ENCODE measurements around the gene TIPARP.
"Not testable (repeated sequence)": the region's sequence is repeated elsewhere in the genome, so short reads cannot be mapped to it uniquely, and the experiment has no call there.

DNA sequence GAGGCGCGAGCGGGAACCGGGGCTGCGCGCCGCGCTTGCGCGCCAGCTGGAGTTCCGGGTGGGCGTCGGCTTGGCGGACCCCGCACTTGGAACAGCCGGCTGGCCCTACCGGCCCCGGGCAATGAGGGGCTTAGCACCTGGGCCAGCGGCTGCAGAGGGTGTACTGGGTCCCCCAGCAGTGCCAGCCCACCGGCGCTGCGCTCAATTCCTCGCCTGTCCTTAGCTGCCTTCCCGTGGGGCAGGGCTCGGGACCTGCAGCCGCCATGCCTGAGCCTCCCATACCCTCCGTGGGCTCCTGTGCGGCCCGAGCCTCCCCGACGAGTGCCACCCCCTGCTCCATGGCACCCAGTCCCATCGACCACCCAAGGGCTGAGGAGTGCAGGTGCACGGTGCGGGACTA, 66.2 kb downstream of the TIPARP start:
- TF ChIP-seq, protein P1, sequence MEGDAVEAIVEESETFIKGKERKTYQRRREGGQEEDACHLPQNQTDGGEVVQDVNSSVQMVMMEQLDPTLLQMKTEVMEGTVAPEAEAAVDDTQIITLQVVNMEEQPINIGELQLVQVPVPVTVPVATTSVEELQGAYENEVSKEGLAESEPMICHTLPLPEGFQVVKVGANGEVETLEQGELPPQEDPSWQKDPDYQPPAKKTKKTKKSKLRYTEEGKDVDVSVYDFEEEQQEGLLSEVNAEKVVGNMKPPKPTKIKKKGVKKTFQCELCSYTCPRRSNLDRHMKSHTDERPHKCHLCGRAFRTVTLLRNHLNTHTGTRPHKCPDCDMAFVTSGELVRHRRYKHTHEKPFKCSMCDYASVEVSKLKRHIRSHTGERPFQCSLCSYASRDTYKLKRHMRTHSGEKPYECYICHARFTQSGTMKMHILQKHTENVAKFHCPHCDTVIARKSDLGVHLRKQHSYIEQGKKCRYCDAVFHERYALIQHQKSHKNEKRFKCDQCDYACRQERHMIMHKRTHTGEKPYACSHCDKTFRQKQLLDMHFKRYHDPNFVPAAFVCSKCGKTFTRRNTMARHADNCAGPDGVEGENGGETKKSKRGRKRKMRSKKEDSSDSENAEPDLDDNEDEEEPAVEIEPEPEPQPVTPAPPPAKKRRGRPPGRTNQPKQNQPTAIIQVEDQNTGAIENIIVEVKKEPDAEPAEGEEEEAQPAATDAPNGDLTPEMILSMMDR (conservative IDR thresholded peaks at IDR 0.05 in 1 of 2, IDR thresholded peaks at IDR 0.05 in 1 of 2; ENCODE audit: low read depth in 1 of 2, low read length in 2 of 2), result not testable (repeated sequence)
- not testable (repeated sequence) for TF ChIP-seq EZH2 (IDR thresholded peaks at IDR 0.05; ENCODE audit: low read length, missing control alignments)
